Neural cell (in vitro differentiated cells): ENCODE measurements around the gene ETV6. TPM values are rescaled to one million over a fixed set of nuclear protein-coding genes. Genes with fewer than 3 reads are reported as not detected.

Experiments used
- H2AFZ ChIP-seq: fragments of 200-600, 300-800 bp; sonication (generic), shearing (Covaris generic); 2 replicates; pipeline ENCODE4 v1.6.0; 2014; ENCODE audit warnings: low read depth, mild to moderate bottlenecking, antibody characterized with exemption, low read length, moderate library complexity
- H3F3A ChIP-seq: fragments of 200-600 bp; shearing (Covaris generic); 2 replicates; pipeline ENCODE4 v1.6.1; 2016; ENCODE audit warnings: mild to moderate bottlenecking, moderate library complexity, mixed read lengths, antibody characterized with exemption, low read length; ENCODE audit not compliant: insufficient read depth, poor library complexity, severe bottlenecking
- H3K27ac ChIP-seq: fragments of 200-600, 300-800 bp; sonication (generic), shearing (Covaris generic); 2 replicates; pipeline ENCODE4 v1.5.1; 2014; ENCODE audit warnings: mild to moderate bottlenecking, low read length, moderate library complexity
- H3K27me3 ChIP-seq: fragments of 300-800, 200-600 bp; sonication (generic), shearing (Covaris generic); 2 replicates; pipeline ENCODE4 v1.6.0; 2014; ENCODE audit warnings: mild to moderate bottlenecking, low read depth, low read length, moderate library complexity; ENCODE audit not compliant: insufficient read depth
- H3K36me3 ChIP-seq: fragments of 300-800, 200-600 bp; sonication (generic), shearing (Covaris generic); 2 replicates; pipeline ENCODE4 v1.5.1; 2014; ENCODE audit warnings: mild to moderate bottlenecking, antibody characterized with exemption, low read length, moderate library complexity; ENCODE audit not compliant: insufficient read depth
- H3K4me2 ChIP-seq: fragments of 300-800, 200-600 bp; sonication (generic), shearing (Covaris generic); 2 replicates; pipeline ENCODE4 v1.6.0; 2014; ENCODE audit warnings: mild to moderate bottlenecking, low read length
- H3K4me3 ChIP-seq: fragments of 300-800, 200-600 bp; sonication (generic), shearing (Covaris generic); 2 replicates; pipeline ENCODE4 v1.5.1; 2014; ENCODE audit warnings: mild to moderate bottlenecking, low read length, moderate library complexity
- H3K79me2 ChIP-seq: fragments of 200-600 bp; shearing (Covaris generic); replicated peaks from 2 replicates; pipeline ENCODE4 v1.6.0; 2014; ENCODE audit warnings: mild to moderate bottlenecking, low read length, moderate library complexity; ENCODE audit not compliant: insufficient read depth
- H3K9ac ChIP-seq: fragments of 300-800, 200-600 bp; sonication (generic), shearing (Covaris generic); 2 replicates; pipeline ENCODE4 v1.6.1; 2016; ENCODE audit warnings: mild to moderate bottlenecking, low read length, mixed read lengths
- H3K9me2 ChIP-seq: fragments of 200-600 bp; shearing (Covaris generic); 2 replicates; pipeline ENCODE4 v1.6.1; 2016; ENCODE audit warnings: mild to moderate bottlenecking, low read length, mixed read lengths; ENCODE audit not compliant: insufficient read depth
- H3K9me3 ChIP-seq: fragments of 200-600, 300-800 bp; sonication (generic), shearing (Covaris generic); 2 replicates; pipeline ENCODE4 v1.6.1; 2016; ENCODE audit warnings: mild to moderate bottlenecking, mixed run types, low read length, moderate library complexity, mixed read lengths
- H4K20me1 ChIP-seq: fragments of 200-600 bp; shearing (Covaris generic); 2 replicates; pipeline ENCODE4 v1.6.1; 2016; ENCODE audit warnings: mild to moderate bottlenecking, mixed run types; ENCODE audit not compliant: insufficient read depth
- CTCF ChIP-seq: fragments of 450-650 bp; IDR thresholded peaks from 2 replicates; pipeline ENCODE4 v1.5.1; 2014; ENCODE audit warnings: antibody characterized with exemption, mild to moderate bottlenecking, moderate library complexity; ENCODE audit not compliant: poor library complexity, severe bottlenecking
- EP300 ChIP-seq: fragments of 450-650 bp; conservative IDR thresholded peaks from 2 replicates; pipeline ENCODE4 v1.6.1; 2014; ENCODE audit warnings: antibody characterized with exemption, mild to moderate bottlenecking, moderate library complexity; ENCODE audit not compliant: poor library complexity, severe bottlenecking
- EZH2 ChIP-seq: fragments of 200-600, 300-800 bp; shearing (Covaris generic), sonication (generic); IDR thresholded peaks from 2 replicates; pipeline ENCODE4 v1.6.1; 2014; ENCODE audit warnings: antibody characterized with exemption, low read length, borderline replicate concordance, mild to moderate bottlenecking; ENCODE audit not compliant: insufficient read depth, poor library complexity, severe bottlenecking
- MXI1 ChIP-seq: fragments of 450-650 bp; conservative IDR thresholded peaks from 2 replicates; pipeline ENCODE4 v1.6.1; 2014; ENCODE audit warnings: antibody characterized with exemption, mild to moderate bottlenecking; ENCODE audit not compliant: poor library complexity, severe bottlenecking
- POLR2AphosphoS5 ChIP-seq: IDR thresholded peaks from 2 replicates; pipeline ENCODE4 v1.6.1; 2012
- RAD21 ChIP-seq: fragments of 450-650 bp; conservative IDR thresholded peaks from 2 replicates; pipeline ENCODE4 v1.6.1; 2014; ENCODE audit warnings: antibody characterized with exemption, mild to moderate bottlenecking, moderate library complexity
- REST ChIP-seq: IDR thresholded peaks from 2 replicates; pipeline ENCODE4 v1.6.1; 2012; ENCODE audit warnings: borderline replicate concordance
- SMC3 ChIP-seq: fragments of 450-650 bp; conservative IDR thresholded peaks from 2 replicates; pipeline ENCODE4 v1.6.1; 2014; ENCODE audit warnings: antibody characterized with exemption, mild to moderate bottlenecking, moderate library complexity; ENCODE audit not compliant: poor library complexity
- TAF1 ChIP-seq: IDR thresholded peaks from 2 replicates; pipeline ENCODE4 v1.6.1; 2012; ENCODE audit warnings: low read depth
- polyA plus RNA-seq: library from polyadenylated mRNA; depleted of rRNA; stranded (reverse); fragments of >200 nt; gene quantifications from 2 replicates; pipeline ENCODE4 v1.2.3, GENCODE V29; 2014

ETV6 gene
- polyA plus RNA-seq, 1 donor from 2014 or later = 1.6 TPM

- Histone ChIP-seq H3K27ac (no peak overlapping the region), H3K36me3 (no peaks in the 10 kb centered on the region)
- TF ChIP-seq CTCF (no peak), EP300 (no peak), RAD21 (no peak), SMC3 (no peak), POLR2AphosphoS5 (no peak), EZH2 (no peak), REST (no peak), MXI1 (no peak), TAF1 (no peak)
Measured at GRCh38 chr12:11615481-11615880, 34.0 kb upstream of the ETV6 start.

GRCh38 chr12:11618046-11618445 is 31.4 kb upstream of the ETV6 start:
- Histone ChIP-seq H3K36me3 (no peaks in the 10 kb centered on the region), H3K9me3 (no peaks in the 10 kb centered on the region), H3K79me2 (no peaks in the 10 kb centered on the region), H3K4me2 (no peak overlapping the region), H4K20me1 (no peaks in the 10 kb centered on the region), H3K4me3 (no peak overlapping the region), H3F3A (no peaks in the 10 kb centered on the region), H3K27me3 (no peaks in the 10 kb centered on the region), H3K9me2 (no peaks in the 10 kb centered on the region), H2AFZ (no peak overlapping the region), H3K9ac (no peak overlapping the region), H3K27ac (no peak overlapping the region)
- TF ChIP-seq CTCF = no peak
- no peak for TF ChIP-seq TAF1
- no peak for TF ChIP-seq EP300
- no peak for TF ChIP-seq POLR2AphosphoS5
- TF ChIP-seq REST = no peak
- TF ChIP-seq RAD21 = no peak
- TF ChIP-seq EZH2 = no peak
- TF ChIP-seq SMC3 = no peak
- TF ChIP-seq MXI1 = no peak

More at GRCh38 chr12:11615481-11615880, 34.0 kb upstream of the ETV6 start:
- Histone ChIP-seq H3K27me3 (no peaks in the 10 kb centered on the region), H3K4me2 (no peak overlapping the region), H3K9me3 (no peaks in the 10 kb centered on the region), H2AFZ (no peak overlapping the region), H3K9ac (no peak overlapping the region), H4K20me1 (no peaks in the 10 kb centered on the region), H3K9me2 (no peaks in the 10 kb centered on the region), H3F3A (no peaks in the 10 kb centered on the region), H3K79me2 (no peaks in the 10 kb centered on the region), H3K4me3 (no peak overlapping the region)
